Measurements from ENCODE around the gene APOBEC3G.

Gene APOBEC3G

GRCh38 chr22:39132281-39132680 lies 55.2 kb downstream of the APOBEC3G start:
- Histone ChIP-seq H3K27ac (no peak overlapping the region), H3K36me3 (ENCODE audit: insufficient read depth) (no peaks in the 10 kb centered on the region), H3K9ac (no peak overlapping the region), H3K4me1 (ENCODE audit: low read depth, poor library complexity, severe bottlenecking) (peaks cover 16% of the 10 kb centered on the region), H3K4me3 (IDR thresholded peaks at IDR 0.05; ENCODE audit: insufficient read depth, low read depth, low read length) (no peak overlapping the region), H2AFZ (ENCODE audit: low read depth) (no peak overlapping the region), H3K79me2 (ENCODE audit: insufficient read depth, low read depth) (no peaks in the 10 kb centered on the region), H3K27me3 (ENCODE audit: insufficient read depth, low read depth) (no peaks in the 10 kb centered on the region), H3K4me2 (no peak overlapping the region), H4K20me1 (ENCODE audit: insufficient read depth) (no peaks in the 10 kb centered on the region)
- no peak for TF ChIP-seq CTCF (conservative IDR thresholded peaks at IDR 0.05; ENCODE audit: low read depth, low read length)

- no peak for TF ChIP-seq CTCF (conservative IDR thresholded peaks at IDR 0.05; ENCODE audit: low read depth, low read length)
- no peaks in the 10 kb centered on the region for H4K20me1 ChIP-seq (ENCODE audit: insufficient read depth)
- H3K27ac ChIP-seq = no peak overlapping the region
- peaks cover 16% of the 10 kb centered on the region for H3K4me1 ChIP-seq (ENCODE audit: low read depth, poor library complexity, severe bottlenecking)
- no peak overlapping the region for H3K4me3 ChIP-seq (IDR thresholded peaks at IDR 0.05; ENCODE audit: insufficient read depth, low read depth, low read length)
- H3K36me3 ChIP-seq (ENCODE audit: insufficient read depth) = no peaks in the 10 kb centered on the region
- H3K4me2 ChIP-seq = no peak overlapping the region
- no peak overlapping the region for H2AFZ ChIP-seq (ENCODE audit: low read depth)
- H3K9ac ChIP-seq = no peak overlapping the region
- H3K79me2 ChIP-seq (ENCODE audit: insufficient read depth, low read depth) = no peaks in the 10 kb centered on the region
- H3K27me3 ChIP-seq (ENCODE audit: insufficient read depth, low read depth) = no peaks in the 10 kb centered on the region
Measured at GRCh38 chr22:39132871-39133524, 55.9 kb downstream of the APOBEC3G start.

DNA sequence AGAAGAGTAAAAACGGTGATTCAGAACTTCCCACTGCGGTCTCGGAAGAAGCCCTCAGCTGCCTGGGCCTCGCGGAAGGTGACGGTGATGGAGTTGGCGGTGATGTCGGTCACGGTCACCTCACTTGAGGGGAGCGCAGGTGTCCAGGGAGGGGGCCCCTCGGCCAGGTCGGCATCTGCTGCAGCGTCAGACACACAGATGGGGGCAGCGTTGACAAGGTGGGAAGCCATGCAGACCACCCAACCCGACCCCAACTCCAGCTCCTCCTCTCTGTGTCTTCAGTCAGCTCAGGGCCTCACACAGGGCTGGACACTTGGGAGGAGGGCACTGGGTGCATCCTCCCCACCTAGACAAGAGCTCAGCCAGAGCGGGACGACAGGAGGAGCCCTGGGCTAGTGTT lies 56.8 kb downstream of the APOBEC3G start:
- Histone ChIP-seq H3K4me3 (IDR thresholded peaks at IDR 0.05; ENCODE audit: insufficient read depth, low read depth, low read length) (no peak overlapping the region), H3K36me3 (ENCODE audit: insufficient read depth) (no peaks in the 10 kb centered on the region), H3K79me2 (ENCODE audit: insufficient read depth, low read depth) (no peaks in the 10 kb centered on the region), H3K27me3 (ENCODE audit: insufficient read depth, low read depth) (no peaks in the 10 kb centered on the region), H2AFZ (ENCODE audit: low read depth) (no peak overlapping the region), H3K4me1 (ENCODE audit: low read depth, poor library complexity, severe bottlenecking) (peaks cover 9% of the 10 kb centered on the region), H4K20me1 (ENCODE audit: insufficient read depth) (no peaks in the 10 kb centered on the region), H3K4me2 (no peak overlapping the region), H3K9ac (no peak overlapping the region), H3K27ac (no peak overlapping the region)
- TF ChIP-seq CTCF (conservative IDR thresholded peaks at IDR 0.05; ENCODE audit: low read depth, low read length) = no peak

GRCh38 chr22:39134366-39135091 lies 57.5 kb downstream of the APOBEC3G start:
- peaks cover 4% of the 10 kb centered on the region for H3K4me1 ChIP-seq (ENCODE audit: low read depth, poor library complexity, severe bottlenecking)
- no peak overlapping the region for H3K27ac ChIP-seq
- no peaks in the 10 kb centered on the region for H3K79me2 ChIP-seq (ENCODE audit: insufficient read depth, low read depth)
- TF ChIP-seq CTCF (conservative IDR thresholded peaks at IDR 0.05; ENCODE audit: low read depth, low read length) = no peak
- H2AFZ ChIP-seq (ENCODE audit: low read depth) = no peak overlapping the region
- no peak overlapping the region for H3K9ac ChIP-seq
- no peaks in the 10 kb centered on the region for H3K27me3 ChIP-seq (ENCODE audit: insufficient read depth, low read depth)
- H4K20me1 ChIP-seq (ENCODE audit: insufficient read depth) = no peaks in the 10 kb centered on the region
- no peak overlapping the region for H3K4me3 ChIP-seq (IDR thresholded peaks at IDR 0.05; ENCODE audit: insufficient read depth, low read depth, low read length)
- no peaks in the 10 kb centered on the region for H3K36me3 ChIP-seq (ENCODE audit: insufficient read depth)
- H3K4me2 ChIP-seq = no peak overlapping the region
